Endodermal cell (in vitro differentiated cells): ENCODE data around the gene GNB1L. TPM values are rescaled to one million over a fixed set of nuclear protein-coding genes. Genes with fewer than 3 reads are reported as not detected.

Source experiments
- DNase-seq: peaks from one replicate; pipeline ENCODE4 v3.0.0-alpha.2; 2017
- H3K27ac ChIP-seq: 2 replicates; pipeline ENCODE4 v1.5.1; 2013; ENCODE audit warnings: mild to moderate bottlenecking, low read depth, low read length, moderate library complexity
- H3K27me3 ChIP-seq: 2 replicates; pipeline ENCODE4 v1.6.1; 2013; ENCODE audit warnings: mild to moderate bottlenecking, low read length, moderate library complexity; ENCODE audit not compliant: insufficient read depth, control insufficient read depth, poor library complexity, severe bottlenecking
- H3K36me3 ChIP-seq: 2 replicates; pipeline ENCODE4 v1.7.0; 2013; ENCODE audit warnings: mild to moderate bottlenecking, low read length, moderate library complexity; ENCODE audit not compliant: control insufficient read depth, insufficient read depth
- H3K4me1 ChIP-seq: one replicate; pipeline ENCODE4 v1.7.0; 2013; ENCODE audit warnings: low read length; ENCODE audit not compliant: control insufficient read depth, insufficient read depth
- H3K4me3 ChIP-seq: 2 replicates; pipeline ENCODE4 v1.5.1; 2013; ENCODE audit warnings: mild to moderate bottlenecking, low read length, moderate library complexity
- H3K9ac ChIP-seq: 2 replicates; pipeline ENCODE4 v1.6.1; 2013; ENCODE audit warnings: mild to moderate bottlenecking, low read length, moderate library complexity; ENCODE audit not compliant: poor library complexity, severe bottlenecking; ENCODE audit errors: extremely low read depth
- H3K9me3 ChIP-seq: 2 replicates; pipeline ENCODE4 v1.6.1; 2013; ENCODE audit warnings: mild to moderate bottlenecking, low read length, moderate library complexity; ENCODE audit not compliant: control insufficient read depth
- H3K27ac Mint-ChIP-seq: 2 replicates; pipeline ENCODE4 v1.8.0; 2020; ENCODE audit warnings: mixed read lengths
- H3K27me3 Mint-ChIP-seq: 2 replicates; pipeline ENCODE4 v1.8.0; 2021; ENCODE audit warnings: mild to moderate bottlenecking, mixed read lengths; ENCODE audit not compliant: insufficient read depth
- H3K36me3 Mint-ChIP-seq: 2 replicates; pipeline ENCODE4 v1.8.0; 2020; ENCODE audit warnings: low read depth, mixed read lengths
- H3K4me1 Mint-ChIP-seq: 2 replicates; pipeline ENCODE4 v1.8.0; 2020; ENCODE audit warnings: mixed read lengths
- H3K4me3 Mint-ChIP-seq: 2 replicates; pipeline ENCODE4 v1.8.0; 2020; ENCODE audit warnings: mild to moderate bottlenecking, moderate library complexity, mixed read lengths
- H3K9me3 Mint-ChIP-seq: 2 replicates; pipeline ENCODE4 v1.8.0; 2020; ENCODE audit warnings: mild to moderate bottlenecking, mixed read lengths
- CTCF ChIP-seq: fragments of 200-600 bp; sonication (generic); conservative IDR thresholded peaks from 2 replicates; pipeline ENCODE4 v1.5.0; 2021; ENCODE audit warnings: antibody characterized with exemption, mild to moderate bottlenecking
- WGBS, 2 experiments: methylation state at CpG; one replicate each; pipeline versions ENCODE4 v1.1.5 to v1.1.7; 2013; ENCODE audit warnings: missing lambda C conversion rate in 2 of 2, mixed read lengths in 1 of 2; ENCODE audit not compliant: insufficient coverage in 1 of 2, insufficient read length in 1 of 2; 5-methylcytosine and 5-hydroxymethylcytosine counted together
- total RNA-seq, 2 donors: library from RNA; stranded (reverse); fragmentation: NEBNext Ultra II Directional in 1 of 2; extraction: Animal tissue kit (Norgen Biotek cat#: 25700) in 1 of 2; gene quantifications; 2 replicates in 1 of 2; 3 replicates in 1 of 2; pipeline ENCODE4 v1.2.1, GENCODE V29; 2021

GNB1L gene
- total RNA-seq, 2 donors from 2014 or later = 9.5 to 12.2 TPM

GRCh38 chr22:19733755-19734154 lies 120.9 kb downstream of the GNB1L start:
- peaks cover 16% of the 10 kb centered on the region for H3K27me3 ChIP-seq
- Mint-ChIP-seq H3K36me3 (no peaks in the 10 kb centered on the region), H3K4me1 (no peaks in the 10 kb centered on the region), H3K27me3 (peaks cover 10% of the 10 kb centered on the region), H3K4me3 (no peak overlapping the region), H3K27ac (no peak overlapping the region), H3K9me3 (no peaks in the 10 kb centered on the region)
- H3K4me3 ChIP-seq = no peak overlapping the region
- H3K9ac ChIP-seq = no peak overlapping the region
- TF ChIP-seq CTCF = no peak
- H3K27ac ChIP-seq = no peak overlapping the region
- DNase-seq = no peak
- no peaks in the 10 kb centered on the region for H3K36me3 ChIP-seq
- H3K9me3 ChIP-seq = no peaks in the 10 kb centered on the region
- H3K4me1 ChIP-seq = peaks cover 2% of the 10 kb centered on the region
- 85 to 87% methylated on average over 2 to 5 of the region's 5 CpGs for WGBS, 2 experiments

Other genes with a start within 250 kb of the GNB1L start
- gene SEPTIN5, start 140.4 kb downstream of the GNB1L start, total RNA-seq = 10 to 100 TPM in 1 of 2 donors, 1 to 10 TPM in 1; 9.8 to 20.0 TPM
- gene GP1BB, start 131.3 kb downstream of the GNB1L start, total RNA-seq = under 1 TPM; 0.48 to 0.62 TPM
- gene TBX1, start 94.1 kb downstream of the GNB1L start, total RNA-seq = 1 to 10 TPM in 1 of 2 donors, not detected in 1; 1.3 TPM
- gene RTL10, start within 50 bp of the GNB1L start, total RNA-seq = 10 to 100 TPM; 20.6 to 22.2 TPM
- 10 to 100 TPM; 26.6 to 27.8 TPM for gene COMT, start 86.9 kb upstream of the GNB1L start, total RNA-seq
- 10 to 100 TPM in 1 of 2 donors, 1 to 10 TPM in 1; 7.3 to 13.6 TPM for gene TXNRD2, start 86.9 kb upstream of the GNB1L start, total RNA-seq
- 10 to 100 TPM; 48.3 to 61.3 TPM for gene ARVCF, start 161.9 kb upstream of the GNB1L start, total RNA-seq
- 10 to 100 TPM; 19.9 to 21.8 TPM for gene TANGO2, start 166.2 kb upstream of the GNB1L start, total RNA-seq
- 10 to 100 TPM; 61.3 to 76.1 TPM for gene DGCR8, start 225.4 kb upstream of the GNB1L start, total RNA-seq